ENCODE measurements around the gene SZT2.
A peak's percentile ranks its signal among the peaks of the same experiment; 100 is the strongest.

- TF ChIP-seq EZH2 (IDR thresholded peaks at IDR 0.05; ENCODE audit: low read length, missing control alignments) (no peak), CTCF (conservative IDR thresholded peaks at IDR 0.05 in 1 of 2, IDR thresholded peaks at IDR 0.05 in 1 of 2; ENCODE audit: low read depth in 1 of 2, low read length in 2 of 2) (peak; percentile 24 to 33)
Observed at GRCh38 chr1:43367904-43368645, 21.6 kb upstream of the SZT2 start, which contains the start of gene ELOVL1.
